Measurements from ENCODE around the gene REXO5.

REXO5 gene

DNA sequence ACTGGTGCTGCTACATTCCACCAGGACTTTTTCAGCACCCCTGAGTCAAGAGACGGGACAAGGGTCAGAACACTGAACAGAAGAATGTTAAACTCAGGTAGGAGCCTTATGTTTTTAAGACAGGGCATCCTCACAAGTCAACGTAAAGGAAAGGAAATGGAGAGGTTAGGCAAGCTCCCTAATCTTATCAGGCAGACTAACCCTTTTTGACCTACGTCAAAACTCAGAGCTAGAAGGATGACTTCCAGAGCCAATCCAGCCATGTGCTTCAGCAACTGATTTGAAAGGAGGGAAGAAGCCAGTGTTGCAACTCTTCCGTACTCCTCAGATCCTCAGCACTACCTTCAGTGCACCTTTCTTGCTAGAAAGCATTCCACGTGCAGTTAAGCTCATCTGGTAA is 46.8 kb downstream of the REXO5 start:
- TF ChIP-seq GATA3 (IDR thresholded peaks at IDR 0.05; ENCODE audit: low read depth, low read length) = no peak

- no peak for TF ChIP-seq GATA3 (IDR thresholded peaks at IDR 0.05; ENCODE audit: low read depth, low read length)
These were observed 47.8 kb downstream of the REXO5 start for GRCh38 chr16:20853981-20854620.

DNA sequence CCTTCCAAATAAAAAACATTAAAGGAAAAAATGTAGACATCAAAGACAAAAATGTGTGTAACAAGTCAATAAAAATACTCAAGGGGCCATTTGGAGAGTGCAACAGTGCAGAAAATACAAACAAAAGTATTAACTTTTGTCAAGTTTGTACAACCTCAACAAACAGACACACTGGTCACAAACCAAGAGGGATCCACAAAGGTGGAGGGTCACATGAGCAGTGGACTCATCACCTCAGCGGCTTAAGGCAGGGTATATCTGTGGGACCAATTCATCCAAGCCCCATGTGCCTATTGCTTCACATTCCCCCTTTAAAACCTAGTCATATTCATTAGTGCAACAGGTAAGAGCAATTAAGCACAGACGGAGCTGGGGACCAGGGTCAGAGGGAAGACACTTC is 48.6 kb downstream of the REXO5 start:
- TF ChIP-seq GATA2 (IDR thresholded peaks at IDR 0.05; ENCODE audit: low read depth, low read length) (no peak), GATA3 (IDR thresholded peaks at IDR 0.05; ENCODE audit: low read depth, low read length) (no peak)

DNA sequence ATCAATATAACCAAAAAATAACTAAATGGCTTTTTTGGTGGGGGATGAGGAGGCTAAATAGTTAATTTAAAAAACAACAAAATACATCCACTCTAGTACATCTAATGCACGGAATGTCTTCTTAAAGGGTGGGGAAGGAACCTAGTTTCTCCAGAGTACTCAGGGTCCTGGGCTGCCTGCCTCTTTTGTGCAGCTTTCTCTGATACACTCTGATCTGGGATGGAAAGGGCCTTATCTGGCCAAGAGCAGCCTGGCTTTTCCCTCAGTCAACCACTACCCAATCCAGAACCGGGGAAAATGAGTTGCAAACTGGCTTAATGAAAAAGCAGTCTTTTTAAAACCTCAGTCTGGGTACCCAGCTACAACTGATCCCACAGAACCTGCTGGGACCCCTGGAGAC is 51.0 kb downstream of the REXO5 start:
- no peak for TF ChIP-seq GATA3 (IDR thresholded peaks at IDR 0.05; ENCODE audit: low read depth, low read length)
- no peak for TF ChIP-seq GATA2 (IDR thresholded peaks at IDR 0.05; ENCODE audit: low read depth, low read length)

- TF ChIP-seq GATA2 (IDR thresholded peaks at IDR 0.05; ENCODE audit: low read depth, low read length) = no peak
- no peak for TF ChIP-seq GATA3 (IDR thresholded peaks at IDR 0.05; ENCODE audit: low read depth, low read length)
These were observed 52.9 kb downstream of the REXO5 start for GRCh38 chr16:20859229-20859628.

- TF ChIP-seq GATA2 (IDR thresholded peaks at IDR 0.05; ENCODE audit: low read depth, low read length) = no peak
- TF ChIP-seq GATA3 (IDR thresholded peaks at IDR 0.05; ENCODE audit: low read depth, low read length) = no peak
These were observed 53.4 kb downstream of the REXO5 start for GRCh38 chr16:20859699-20860098.

DNA sequence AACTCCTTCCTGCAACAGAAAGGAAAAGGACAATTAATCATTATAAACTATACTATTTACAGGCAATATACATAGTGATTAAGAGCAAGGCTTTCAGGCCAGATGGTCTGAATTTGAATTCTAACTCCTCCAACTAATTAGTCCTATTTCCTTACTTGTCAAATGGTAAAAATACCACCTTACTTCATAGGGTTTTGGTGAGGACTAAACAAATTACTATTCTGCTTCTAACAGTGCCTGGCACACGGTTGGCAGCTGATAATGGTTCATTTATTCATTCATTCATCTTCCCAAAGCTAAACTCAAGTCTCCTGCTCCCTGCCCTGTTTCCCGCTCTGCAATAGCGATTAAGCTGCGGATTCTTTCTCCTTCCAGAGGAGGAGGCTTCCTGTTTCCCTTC is 54.0 kb downstream of the REXO5 start:
- no peak for TF ChIP-seq GATA2 (IDR thresholded peaks at IDR 0.05; ENCODE audit: low read depth, low read length)

DNA sequence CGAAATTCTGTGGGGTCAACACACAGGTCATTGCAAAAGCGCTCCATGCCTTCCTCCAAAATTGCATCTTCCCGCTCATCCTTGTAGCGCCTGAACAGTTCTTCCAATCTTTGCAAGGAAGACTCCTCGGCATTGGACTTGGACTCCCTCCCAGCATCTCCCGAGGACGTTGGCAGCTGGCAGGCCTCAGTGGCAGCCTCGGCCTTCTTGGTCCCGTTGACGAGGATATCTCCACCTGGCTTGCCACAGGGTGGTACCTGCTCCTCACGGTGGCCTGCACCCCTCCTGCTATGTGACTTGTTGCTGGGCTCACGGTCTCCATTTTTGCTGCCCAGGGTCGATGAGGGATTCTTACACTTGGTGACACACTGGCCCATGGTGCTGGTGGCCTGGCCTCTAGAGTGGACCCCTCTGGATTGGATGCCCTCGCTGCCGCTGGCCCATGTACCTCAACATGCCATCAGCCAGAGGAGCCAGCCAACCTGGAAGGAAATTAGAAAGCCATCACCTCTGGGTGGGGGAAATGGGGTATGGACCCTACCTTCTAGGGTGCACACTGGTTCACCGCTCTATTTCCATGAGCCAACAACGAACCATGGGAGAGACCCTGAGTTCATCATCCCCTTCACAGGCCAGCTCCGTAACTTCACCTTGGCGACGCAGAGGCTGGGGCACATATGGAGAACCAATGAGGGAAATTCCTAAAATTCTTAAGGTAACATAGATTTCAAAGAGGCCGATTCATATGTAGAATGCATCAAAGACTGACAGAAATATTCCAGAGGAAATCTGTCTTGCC is 56.0 kb downstream of the REXO5 start:
- TF ChIP-seq GATA2 (IDR thresholded peaks at IDR 0.05; ENCODE audit: low read depth, low read length) = no peak
- TF ChIP-seq GATA3 (IDR thresholded peaks at IDR 0.05; ENCODE audit: low read depth, low read length) = no peak

DNA sequence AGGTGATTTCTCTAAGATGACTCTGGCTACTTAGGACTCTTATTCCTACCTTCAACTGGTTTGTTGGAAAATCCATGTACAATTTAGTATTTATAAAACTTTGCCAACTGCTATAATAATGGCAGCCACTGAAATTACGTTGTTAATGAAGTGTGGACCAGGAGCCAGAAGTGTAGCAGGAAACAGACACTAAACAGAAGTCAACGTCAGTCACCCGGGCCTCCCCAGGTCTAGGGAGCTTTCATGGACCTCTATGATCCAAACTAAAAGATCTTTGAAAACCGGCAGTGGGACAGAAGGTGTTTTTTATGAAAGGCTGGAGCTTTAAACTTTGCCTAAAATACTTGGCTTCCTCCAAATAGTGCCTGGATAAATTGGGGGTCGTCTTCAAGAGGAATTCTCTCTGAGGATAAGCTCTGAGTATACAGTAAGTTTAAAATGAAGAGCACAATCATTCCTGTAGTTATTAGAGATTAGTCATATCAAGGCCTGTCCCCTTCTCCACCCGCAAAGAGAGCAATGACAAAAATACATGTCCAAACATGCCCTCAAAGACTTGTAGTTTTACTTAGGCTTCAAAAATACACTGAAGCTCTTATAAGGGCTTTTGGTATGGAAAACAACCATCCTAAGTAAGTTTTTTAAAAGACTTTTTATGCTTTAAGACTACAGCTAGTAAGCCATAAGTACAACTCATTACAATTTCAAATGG is 59.2 kb downstream of the REXO5 start:
- no peak for TF ChIP-seq GATA2 (IDR thresholded peaks at IDR 0.05; ENCODE audit: low read depth, low read length)
- TF ChIP-seq GATA3 (IDR thresholded peaks at IDR 0.05; ENCODE audit: low read depth, low read length) = no peak

- TF ChIP-seq GATA3 (IDR thresholded peaks at IDR 0.05; ENCODE audit: low read depth, low read length) (no peak), GATA2 (IDR thresholded peaks at IDR 0.05; ENCODE audit: low read depth, low read length) (no peak)
These were observed 59.9 kb downstream of the REXO5 start for GRCh38 chr16:20866145-20866772.

GRCh38 chr16:20866801-20867200 is 60.5 kb downstream of the REXO5 start:
- TF ChIP-seq GATA3 (IDR thresholded peaks at IDR 0.05; ENCODE audit: low read depth, low read length) = no peak
- no peak for TF ChIP-seq GATA2 (IDR thresholded peaks at IDR 0.05; ENCODE audit: low read depth, low read length)

DNA sequence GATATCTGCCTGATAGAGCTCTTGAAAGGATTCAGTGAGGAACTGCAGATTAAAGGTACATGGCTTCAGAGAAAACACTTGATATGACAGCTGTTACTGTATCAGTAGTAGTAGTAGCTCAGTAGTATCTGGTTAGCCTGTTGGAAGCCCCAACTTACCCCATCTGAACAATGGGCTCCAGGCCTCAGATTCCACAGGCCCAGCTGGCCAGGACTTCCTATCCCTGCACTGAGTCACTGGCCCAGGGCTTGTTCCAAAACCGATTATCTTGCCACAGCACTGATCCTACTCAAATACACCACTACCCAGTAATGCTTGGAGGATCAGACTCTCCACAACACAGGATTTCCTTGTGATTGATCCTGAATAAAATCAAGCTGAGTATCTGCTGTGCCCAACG is 61.3 kb downstream of the REXO5 start:
- TF ChIP-seq GATA2 (IDR thresholded peaks at IDR 0.05; ENCODE audit: low read depth, low read length) = no peak
- no peak for TF ChIP-seq GATA3 (IDR thresholded peaks at IDR 0.05; ENCODE audit: low read depth, low read length)

GRCh38 chr16:20868890-20869289 is 62.6 kb downstream of the REXO5 start:
- no peak for TF ChIP-seq GATA3 (IDR thresholded peaks at IDR 0.05; ENCODE audit: low read depth, low read length)

GRCh38 chr16:20870122-20870820 is 63.9 kb downstream of the REXO5 start:
- TF ChIP-seq GATA2 (IDR thresholded peaks at IDR 0.05; ENCODE audit: low read depth, low read length) = no peak
- no peak for TF ChIP-seq GATA3 (IDR thresholded peaks at IDR 0.05; ENCODE audit: low read depth, low read length)

Measured in SH-SY5Y (cell line).